Kidney (tissue), 14 donors: ENCODE results near the gene NENF. TPM values are rescaled to one million over a fixed set of nuclear protein-coding genes. Genes with fewer than 3 reads are reported as not detected.

ENCODE experiments used
- DNase-seq, 5 donors: peaks; one replicate each; pipeline ENCODE4 v3.0.0-alpha.2; 2013 to 2020
- FAIRE-seq: peaks from 2 replicates; lab custom pipeline; 2012; peaks lifted over from hg19 to GRCh38; lab: Jason Lieb, UNC
- H3K27ac ChIP-seq, 2 donors: one replicate each; pipeline ENCODE4 v1.7.0; 2013; ENCODE audit warnings: low read depth in 2 of 2, low read length in 2 of 2, inconsistent platforms in 1 of 2
- H3K27me3 ChIP-seq: one replicate; pipeline ENCODE4 v1.7.1; 2013; ENCODE audit warnings: low read length, inconsistent platforms; ENCODE audit not compliant: control insufficient read depth, insufficient read depth
- H3K36me3 ChIP-seq, 3 donors: one replicate each; pipeline versions ENCODE4 v1.7.0 to v1.7.1; 2013; ENCODE audit warnings: low read length in 3 of 3, control low read depth in 1 of 3, inconsistent platforms in 1 of 3; ENCODE audit not compliant: insufficient read depth in 3 of 3, control insufficient read depth in 2 of 3
- H3K4me1 ChIP-seq, 3 donors: one replicate each; pipeline versions ENCODE4 v1.7.0 to v1.7.1; 2013; ENCODE audit warnings: low read length in 3 of 3, inconsistent platforms in 1 of 3, low read depth in 1 of 3; ENCODE audit not compliant: control insufficient read depth in 2 of 3, insufficient read depth in 2 of 3
- H3K4me3 ChIP-seq, 3 donors: one replicate each; pipeline versions ENCODE4 v1.7.0 to v1.8.1; 2013; ENCODE audit warnings: low read length in 3 of 3, control low read depth in 1 of 3, inconsistent platforms in 1 of 3
- H3K9ac ChIP-seq, 3 donors: one replicate each; pipeline versions ENCODE4 v1.7.0 to v1.7.1; 2013; ENCODE audit warnings: low read length in 3 of 3, control low read depth in 1 of 3, inconsistent platforms in 1 of 3
- H3K9me3 ChIP-seq, 3 donors: one replicate each; pipeline versions ENCODE4 v1.7.0 to v1.7.1; 2013; ENCODE audit warnings: low read length in 3 of 3, control low read depth in 1 of 3, inconsistent platforms in 1 of 3; ENCODE audit not compliant: control insufficient read depth in 2 of 3, insufficient read depth in 1 of 3
- CTCF ChIP-seq: IDR thresholded peaks from 3 replicates; pipeline ENCODE4 v1.5.1; 2012; ENCODE audit warnings: mild to moderate bottlenecking, moderate library complexity, borderline replicate concordance; ENCODE audit not compliant: insufficient read depth; ENCODE audit errors: extremely low read depth
- intact Hi-C: fragments of 100-400 bp; cut with DNase I; formaldehyde crosslinking; loops from one replicate; pipeline ENCODE4 v1.11.1; 2022
- polyA plus RNA-seq: library from polyadenylated mRNA; stranded (reverse); fragments of 350-450 nt; fragmentation: Illumina TruSeq; extraction: RNeasy Lipid Tissue Mini Kit (QIAGEN cat#74804); gene quantifications from one replicate; pipeline ENCODE4 v1.2.3, GENCODE V29; 2014; ENCODE audit warnings: low read depth, low replicate concordance; ENCODE audit not compliant: insufficient read depth
- total RNA-seq: library from RNA; stranded (reverse); fragmentation: NEBNext Ultra II Directional; extraction: Animal tissue kit (Norgen Biotek cat#: 25700); gene quantifications from one replicate; pipeline ENCODE4 v1.2.1, GENCODE V29; 2021
- donor health status: control.
- donor health status: control.
- donor health status: control.
- donor health status: control.
- donor health status: control.
- donor health status: DM: yes; HTN: yes; CAD: no.
- donor health status: Normal renal cell carcinoma (clear cell type).

Gene NENF
- total and polyA plus RNA-seq, 2 donors from 2014 or later, result 63.0 to 210 TPM

- Histone ChIP-seq H3K27me3 (no peaks in the 10 kb centered on the region), H3K9ac (no peak overlapping the region), H3K4me1 (peaks cover 0 to 5% (median 4%) of the 10 kb centered on the region in 3 donors), H3K4me3 (no peak overlapping the region), H3K27ac (no peak overlapping the region), H3K36me3 (no peaks in the 10 kb centered on the region), H3K9me3 (no peaks in the 10 kb centered on the region)
- DNase-seq, result no peak
- no peak for FAIRE-seq
- intact Hi-C loops, result no loop called here
- TF ChIP-seq CTCF, result no peak
Measured at GRCh38 chr1:212434992-212435391, 2.3 kb downstream of the NENF start.

DNA sequence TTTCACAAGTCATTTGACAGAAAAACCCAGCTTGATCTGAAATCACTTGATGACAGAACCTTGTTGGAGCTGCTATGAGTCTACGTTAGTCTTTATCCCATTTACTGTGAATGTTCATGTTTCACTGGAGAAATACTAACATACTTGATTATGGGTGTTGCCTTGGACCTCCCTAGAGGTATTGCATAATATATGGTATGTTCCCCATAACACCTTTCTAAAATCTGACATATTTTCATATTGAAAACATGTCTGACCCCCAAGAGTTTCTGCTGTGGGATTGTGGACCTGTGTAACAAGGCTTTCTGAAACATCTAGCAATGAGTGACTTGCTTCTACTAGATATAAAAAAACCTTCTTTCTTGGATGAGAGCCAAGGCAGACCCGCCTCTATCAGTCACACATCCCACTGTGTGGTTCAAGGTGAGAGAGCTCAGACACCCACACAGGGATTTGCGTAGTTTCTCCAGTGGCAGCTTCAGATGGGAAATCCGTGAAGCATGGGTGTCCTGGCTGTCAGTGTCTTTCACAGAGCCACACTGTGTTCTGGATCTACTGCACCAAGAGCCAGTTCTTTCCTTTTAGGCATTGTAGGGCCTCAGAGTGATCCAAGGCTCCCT lies 4.6 kb downstream of the NENF start:
- H3K9ac ChIP-seq, result no peak overlapping the region
- no peaks in the 10 kb centered on the region for H3K27me3 ChIP-seq
- no peak overlapping the region for H3K27ac ChIP-seq
- H3K4me1 ChIP-seq, result peaks cover 0 to 5% (median 4%) of the 10 kb centered on the region in 3 donors
- H3K9me3 ChIP-seq, result no peaks in the 10 kb centered on the region
- FAIRE-seq (no peak), DNase-seq (no peak)
- TF ChIP-seq CTCF, result no peak
- intact Hi-C loops, result no loop called here
- H3K4me3 ChIP-seq, result no peak overlapping the region
- H3K36me3 ChIP-seq, result no peaks in the 10 kb centered on the region

DNA sequence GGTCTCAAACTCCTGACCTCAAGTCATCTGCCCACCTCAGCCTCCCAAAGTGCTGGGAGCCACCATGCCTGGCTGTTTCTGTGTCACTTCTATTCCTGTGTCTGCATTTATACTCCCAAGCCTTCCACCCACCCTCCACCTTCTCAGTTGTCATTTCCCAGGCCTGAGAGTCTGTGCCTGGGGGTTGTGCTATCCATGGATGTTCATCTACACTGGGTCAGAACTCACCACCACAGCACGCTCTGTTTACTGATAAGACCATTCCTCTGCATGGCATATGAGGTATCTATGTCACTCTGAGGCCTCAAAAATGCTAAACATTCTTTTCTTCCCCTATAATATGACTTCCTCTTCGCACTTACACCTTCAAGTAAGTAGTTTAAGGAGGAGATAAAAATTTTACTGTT lies 6.1 kb downstream of the NENF start:
- H3K4me3 ChIP-seq, result no peak overlapping the region
- peaks cover 0 to 5% (median 2%) of the 10 kb centered on the region in 3 donors for H3K4me1 ChIP-seq
- H3K27ac ChIP-seq, result no peak overlapping the region
- no peaks in the 10 kb centered on the region for H3K27me3 ChIP-seq
- FAIRE-seq, result no peak
- no peak overlapping the region for H3K9ac ChIP-seq
- no peak for DNase-seq
- intact Hi-C loops, result no loop called here
- no peaks in the 10 kb centered on the region for H3K9me3 ChIP-seq
- no peak for TF ChIP-seq CTCF
- no peaks in the 10 kb centered on the region for H3K36me3 ChIP-seq

DNA sequence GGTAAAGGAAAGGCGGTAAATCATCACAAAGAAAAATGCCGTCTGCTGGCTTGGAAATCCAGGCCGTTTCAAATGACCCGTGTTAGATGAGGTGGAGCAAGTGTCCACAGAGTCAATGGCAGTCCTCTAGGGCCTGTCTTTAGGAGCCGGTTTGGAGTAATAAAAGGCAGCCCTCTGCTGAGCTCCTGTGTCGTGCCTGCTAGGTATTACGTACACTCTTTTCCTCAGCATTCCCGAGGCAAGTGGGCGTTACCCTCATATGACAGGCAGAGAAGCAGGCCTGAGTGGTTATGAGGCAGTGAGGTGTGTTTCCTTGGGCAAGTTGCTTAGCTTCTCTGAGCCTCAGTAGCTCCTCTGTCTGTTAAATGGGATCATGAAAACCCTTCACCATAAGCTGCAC lies 7.7 kb downstream of the NENF start:
- H3K27me3 ChIP-seq, result no peaks in the 10 kb centered on the region
- H3K4me1 ChIP-seq, result no peaks in the 10 kb centered on the region
- H3K9ac ChIP-seq, result no peak overlapping the region
- FAIRE-seq, result no peak
- H3K4me3 ChIP-seq, result no peak overlapping the region
- intact Hi-C loops, result no loop called here
- no peaks in the 10 kb centered on the region for H3K36me3 ChIP-seq
- H3K9me3 ChIP-seq, result no peaks in the 10 kb centered on the region
- no peak overlapping the region for H3K27ac ChIP-seq
- TF ChIP-seq CTCF, result no peak
- peak in 2 of 5 donors; percentile 19 to 54 for DNase-seq
